ENCODE results near the gene LENG8. TPM values are rescaled to one million over a fixed set of nuclear protein-coding genes. Genes with fewer than 3 reads are reported as not detected.

The LENG8 gene
- total RNA-seq, 1 experiment from 2014 or later, result 196 TPM

DNA sequence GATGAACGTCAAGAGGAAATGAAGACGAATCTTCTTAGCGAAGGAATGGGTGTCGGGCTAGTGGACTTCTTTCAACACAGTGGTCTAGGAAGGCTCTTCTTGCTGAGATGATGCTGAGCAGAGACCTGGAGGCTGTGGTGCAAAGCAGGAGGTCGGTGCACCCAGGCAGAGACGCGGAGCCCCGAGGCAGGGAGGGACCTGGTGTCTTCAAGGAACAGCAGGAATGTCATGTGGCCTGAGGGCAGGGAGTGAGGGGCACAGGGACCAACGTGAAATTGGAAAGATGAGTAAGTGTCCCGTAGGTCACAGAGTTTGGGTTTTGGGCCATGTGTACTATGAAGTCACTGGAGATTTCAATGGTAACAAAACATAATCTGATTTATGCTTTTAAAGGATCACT is 35.5 kb downstream of the LENG8 start:
- Histone ChIP-seq H3K9me2 (ENCODE audit: insufficient read depth) (no peaks in the 10 kb centered on the region), H3K27ac (ENCODE audit: low read depth, low read length) (no peak overlapping the region), H3K4me1 (ENCODE audit: control insufficient read depth in 1 of 2, insufficient read depth in 2 of 2, low read length in 2 of 2) (no peaks in the 10 kb centered on the region), H3K79me2 (ENCODE audit: insufficient read depth, low read length) (no peaks in the 10 kb centered on the region), H3K9ac (ENCODE audit: low read length) (no peak overlapping the region), H4K20me1 (ENCODE audit: insufficient read depth) (no peaks in the 10 kb centered on the region), H3K4me2 (ENCODE audit: low read length) (no peak overlapping the region), H3K9me3 (ENCODE audit: control insufficient read depth in 1 of 2, insufficient read depth in 1 of 2, low read depth in 1 of 2, low read length in 2 of 2) (no peaks in the 10 kb centered on the region), H2AFZ (ENCODE audit: low read depth, low read length, poor library complexity, severe bottlenecking) (no peak overlapping the region), H3K4me3 (replicated peaks in 1 of 2; ENCODE audit: low read depth in 1 of 2, low read length in 2 of 2) (no peak overlapping the region), H3K36me3 (ENCODE audit: control insufficient read depth in 1 of 2, insufficient read depth in 2 of 2, low read length in 2 of 2) (no peaks in the 10 kb centered on the region), H3K27me3 (ENCODE audit: insufficient read depth, low read length) (0 out of 2 replicates have a peak, but pooled peaks cover 3% of the 10 kb centered on the region)
- ChIA-PET CTCF (no interaction called here), POLR2A (no interaction called here), RAD21 (ENCODE audit: low non-redundant PET in 1 of 2, low total read pairs in 2 of 2, uncharacterized antibody in 2 of 2, unreplicated experiment in 2 of 2) (no interaction called here)
- ATAC-seq (no peak), DNase-seq (ENCODE audit: low read depth, low spot score) (no peak)
- intact Hi-C loops (cut with micrococcal nuclease), result loop anchor here (5.0 kb wide), 1 partner anchor 193 kb away; no protein-coding TSS in a partner anchor
- TF ChIP-seq CEBPB (IDR thresholded peaks at IDR 0.05; ENCODE audit: low read depth) (no peak), FOSL1 (IDR thresholded peaks at IDR 0.05; ENCODE audit: low read depth) (no peak), SIN3A (IDR thresholded peaks at IDR 0.05; ENCODE audit: low read depth) (no peak), TCF7L2 (IDR thresholded peaks at IDR 0.05; ENCODE audit: borderline replicate concordance, extremely low read depth, insufficient read depth, insufficient read length) (no peak), POLR2AphosphoS5 (IDR thresholded peaks at IDR 0.05; ENCODE audit: low read depth, low read length) (no peak), EZH2phosphoT487 (IDR thresholded peaks at IDR 0.05; ENCODE audit: borderline replicate concordance) (no peak), ATF3 (IDR thresholded peaks at IDR 0.05) (no peak), YY1 (IDR thresholded peaks at IDR 0.05; ENCODE audit: extremely low read depth, insufficient replicate concordance, low read depth, low read length) (no peak), EZH2 (IDR thresholded peaks at IDR 0.05) (no peak), CTCF (IDR thresholded peaks at IDR 0.05 in 2 of 3, conservative IDR thresholded peaks at IDR 0.05 in 1 of 3; ENCODE audit: borderline replicate concordance in 1 of 3, insufficient read depth in 1 of 3, low read depth in 2 of 3, low read length in 2 of 3) (no peak)
- TF ChIP-seq, protein P1, sequence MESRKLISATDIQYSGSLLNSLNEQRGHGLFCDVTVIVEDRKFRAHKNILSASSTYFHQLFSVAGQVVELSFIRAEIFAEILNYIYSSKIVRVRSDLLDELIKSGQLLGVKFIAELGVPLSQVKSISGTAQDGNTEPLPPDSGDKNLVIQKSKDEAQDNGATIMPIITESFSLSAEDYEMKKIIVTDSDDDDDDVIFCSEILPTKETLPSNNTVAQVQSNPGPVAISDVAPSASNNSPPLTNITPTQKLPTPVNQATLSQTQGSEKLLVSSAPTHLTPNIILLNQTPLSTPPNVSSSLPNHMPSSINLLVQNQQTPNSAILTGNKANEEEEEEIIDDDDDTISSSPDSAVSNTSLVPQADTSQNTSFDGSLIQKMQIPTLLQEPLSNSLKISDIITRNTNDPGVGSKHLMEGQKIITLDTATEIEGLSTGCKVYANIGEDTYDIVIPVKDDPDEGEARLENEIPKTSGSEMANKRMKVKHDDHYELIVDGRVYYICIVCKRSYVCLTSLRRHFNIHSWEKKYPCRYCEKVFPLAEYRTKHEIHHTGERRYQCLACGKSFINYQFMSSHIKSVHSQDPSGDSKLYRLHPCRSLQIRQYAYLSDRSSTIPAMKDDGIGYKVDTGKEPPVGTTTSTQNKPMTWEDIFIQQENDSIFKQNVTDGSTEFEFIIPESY (IDR thresholded peaks at IDR 0.05; ENCODE audit: extremely low read depth, insufficient replicate concordance, low read length), result no peak
- BruUV-seq (replicated peaks), result no TSS peak

All from HCT116 (cell line).